ENCODE data around the gene TMEM108.

GRCh38 chr3:133162670-133163305 lies 124.6 kb downstream of the TMEM108 start:
- no peak for TF ChIP-seq POLR2A (IDR thresholded peaks at IDR 0.05)
- no peak for TF ChIP-seq CTCF (IDR thresholded peaks at IDR 0.05)

Data from thyroid gland (tissue), 4 donors.